IPS DF 19.7 (cell line): ENCODE data around the gene CACNA1A.
"Not testable (repeated sequence)": the region's sequence is repeated elsewhere in the genome, so short reads cannot be mapped to it uniquely, and the experiment has no call there.

Experiments
- DNase-seq: peaks from one replicate; pipeline ENCODE4 v3.0.0-alpha.2; 2013; ENCODE audit warnings: low read depth, low spot score

Gene CACNA1A

GRCh38 chr19:13281567-13282291, 224.6 kb downstream of the CACNA1A start:
- DNase-seq = no peak

GRCh38 chr19:13277104-13277809, 229.0 kb downstream of the CACNA1A start:
- peak; percentile 28 for DNase-seq

GRCh38 chr19:13275016-13275722, 231.1 kb downstream of the CACNA1A start:
- no peak for DNase-seq

- no peak for DNase-seq
Measured at GRCh38 chr19:13270514-13271105, 235.7 kb downstream of the CACNA1A start.

- no peak for DNase-seq
Measured at GRCh38 chr19:13269348-13269747, 236.9 kb downstream of the CACNA1A start.

GRCh38 chr19:13267889-13268288, 238.4 kb downstream of the CACNA1A start:
- no peak for DNase-seq

GRCh38 chr19:13267131-13267530, 239.1 kb downstream of the CACNA1A start:
- DNase-seq = no peak

- no peak for DNase-seq
Measured at GRCh38 chr19:13262450-13262849, 243.8 kb downstream of the CACNA1A start.

- DNase-seq = no peak
Measured at GRCh38 chr19:13260883-13261653, 245.2 kb downstream of the CACNA1A start.

- no peak for DNase-seq
Measured at GRCh38 chr19:13256918-13257317, 249.4 kb downstream of the CACNA1A start.

- DNase-seq = not testable (repeated sequence)
Measured at GRCh38 chr19:13256398-13256797, 249.9 kb downstream of the CACNA1A start.

GRCh38 chr19:13255719-13256059, 250.6 kb downstream of the CACNA1A start:
- DNase-seq = no peak

- DNase-seq = no peak
Measured at GRCh38 chr19:13255041-13255718, 251.1 kb downstream of the CACNA1A start.

GRCh38 chr19:13252569-13253335, 253.5 kb downstream of the CACNA1A start:
- DNase-seq = no peak

- DNase-seq = no peak
Measured at GRCh38 chr19:13244920-13245319, 261.4 kb downstream of the CACNA1A start.

- DNase-seq = no peak
Measured at GRCh38 chr19:13241231-13242104, 264.8 kb downstream of the CACNA1A start.

- DNase-seq = no peak
Measured at GRCh38 chr19:13240312-13241022, 265.8 kb downstream of the CACNA1A start.

GRCh38 chr19:13238891-13239534, 267.3 kb downstream of the CACNA1A start:
- no peak for DNase-seq
